Hepatocyte (in vitro differentiated cells): ENCODE results near the gene AK2. TPM values are rescaled to one million over a fixed set of nuclear protein-coding genes. Genes with fewer than 3 reads are reported as not detected.

Experiments used
- DNase-seq: peaks from one replicate; pipeline ENCODE4 v3.0.0-alpha.2; 2016; ENCODE audit warnings: low spot score
- H2AFZ ChIP-seq: fragments of 200-600 bp; sonication (generic); 2 replicates; pipeline ENCODE4 v1.6.0; 2016; ENCODE audit warnings: antibody characterized with exemption, mild to moderate bottlenecking
- H3K27ac ChIP-seq: fragments of 200-600 bp; sonication (generic); 2 replicates; pipeline ENCODE4 v1.5.1; 2016; ENCODE audit warnings: mild to moderate bottlenecking
- H3K27me3 ChIP-seq: fragments of 200-600 bp; sonication (generic); 2 replicates; pipeline ENCODE4 v1.6.1; 2016
- H3K36me3 ChIP-seq: fragments of 200-600 bp; sonication (generic); replicated peaks from 2 replicates; pipeline ENCODE4 v1.5.1; 2016; ENCODE audit warnings: low read depth; ENCODE audit not compliant: insufficient read depth
- H3K4me1 ChIP-seq: fragments of 200-600 bp; sonication (generic); 2 replicates; pipeline ENCODE4 v1.5.1; 2016; ENCODE audit warnings: mild to moderate bottlenecking, moderate library complexity; ENCODE audit not compliant: insufficient read depth
- H3K4me2 ChIP-seq: fragments of 200-600 bp; sonication (generic); 2 replicates; pipeline ENCODE4 v1.6.0; 2016
- H3K4me3 ChIP-seq: fragments of 200-600 bp; sonication (generic); 2 replicates; pipeline ENCODE4 v1.5.1; 2016; ENCODE audit warnings: mild to moderate bottlenecking
- H3K79me2 ChIP-seq: fragments of 200-600 bp; sonication (generic); 2 replicates; pipeline ENCODE4 v1.6.0; 2017; ENCODE audit warnings: mild to moderate bottlenecking
- H3K9me2 ChIP-seq: fragments of 200-600 bp; sonication (generic); replicated peaks from 2 replicates; pipeline ENCODE4 v1.6.0; 2017; ENCODE audit warnings: mild to moderate bottlenecking; ENCODE audit not compliant: insufficient read depth
- H3K9me3 ChIP-seq: fragments of 200-600 bp; sonication (generic); 2 replicates; pipeline ENCODE4 v1.5.1; 2016; ENCODE audit warnings: low read depth, mild to moderate bottlenecking
- H4K20me1 ChIP-seq: fragments of 200-600 bp; sonication (generic); 2 replicates; pipeline ENCODE4 v1.6.0; 2016; ENCODE audit warnings: mild to moderate bottlenecking; ENCODE audit not compliant: insufficient read depth, poor library complexity, severe bottlenecking
- EZH2 ChIP-seq: fragments of 200-600 bp; sonication (generic); IDR thresholded peaks from 2 replicates; pipeline ENCODE4 v1.6.1; 2016; ENCODE audit warnings: antibody characterized with exemption, mild to moderate bottlenecking, borderline replicate concordance
- EZH2phosphoT487 ChIP-seq: fragments of 200-600 bp; sonication (generic); IDR thresholded peaks from one replicate; pipeline ENCODE4 v1.6.1; 2018; ENCODE audit warnings: antibody characterized with exemption, mild to moderate bottlenecking, low read depth, moderate library complexity; ENCODE audit not compliant: unreplicated experiment, severe bottlenecking
- WGBS: methylation state at CpG from one replicate; pipeline ENCODE4 v1.1.6; 2016; ENCODE audit warnings: low lambda C conversion rate; ENCODE audit errors: missing lambda C conversion rate; 5-methylcytosine and 5-hydroxymethylcytosine counted together
- polyA plus RNA-seq: library from polyadenylated mRNA; unstranded; fragments of >200 nt; fragmentation: Nextera tagmentation; extraction: Ambion mirVana; gene quantifications from 2 replicates; pipeline ENCODE4 v1.2.1, GENCODE V29; 2016
- total RNA-seq: library from RNA; depleted of rRNA; stranded (reverse); fragments of >200 nt; gene quantifications from 2 replicates; pipeline ENCODE4 v1.2.3, GENCODE V29; 2014
- TF ChIP-seq, protein P1 (sequence below): fragments of 200-600 bp; sonication (generic); IDR thresholded peaks from 2 replicates; pipeline ENCODE4 v1.5.1; 2016; ENCODE audit warnings: antibody characterized with exemption, mild to moderate bottlenecking; ENCODE audit not compliant: poor library complexity

AK2 gene
- total and polyA plus RNA-seq, 2 experiments from 2014 or later, result 120 to 147 TPM

DNA sequence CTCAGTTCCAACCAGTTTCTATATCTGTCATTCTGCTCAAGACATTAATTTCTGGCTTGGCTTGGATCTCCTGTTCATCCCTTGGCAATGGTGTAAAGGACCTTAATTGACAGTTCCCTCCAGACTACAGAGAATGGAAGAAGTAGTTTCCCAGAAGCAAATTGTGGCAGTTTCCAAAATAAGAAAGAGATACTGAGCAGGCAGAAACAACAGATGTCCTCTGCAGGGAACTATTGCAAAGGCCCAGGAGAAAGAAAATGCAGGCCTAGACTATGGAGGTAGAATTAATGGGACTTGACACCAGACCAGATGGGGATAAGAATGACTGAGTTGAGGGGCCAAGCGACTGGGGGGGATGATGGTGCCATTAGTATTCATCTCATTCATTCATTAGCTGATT, 6.1 kb upstream of the AK2 start:
- no peak for DNase-seq
- Histone ChIP-seq H3K79me2 (no peaks in the 10 kb centered on the region), H3K9me3 (no peaks in the 10 kb centered on the region), H3K27me3 (no peaks in the 10 kb centered on the region), H3K4me3 (no peak overlapping the region), H4K20me1 (no peaks in the 10 kb centered on the region), H3K27ac (no peak overlapping the region), H2AFZ (no peak overlapping the region), H3K36me3 (no peaks in the 10 kb centered on the region), H3K4me1 (peaks cover 5% of the 10 kb centered on the region), H3K4me2 (no peak overlapping the region), H3K9me2 (no peaks in the 10 kb centered on the region)
- TF ChIP-seq EZH2, result no peak
- TF ChIP-seq, protein P1, sequence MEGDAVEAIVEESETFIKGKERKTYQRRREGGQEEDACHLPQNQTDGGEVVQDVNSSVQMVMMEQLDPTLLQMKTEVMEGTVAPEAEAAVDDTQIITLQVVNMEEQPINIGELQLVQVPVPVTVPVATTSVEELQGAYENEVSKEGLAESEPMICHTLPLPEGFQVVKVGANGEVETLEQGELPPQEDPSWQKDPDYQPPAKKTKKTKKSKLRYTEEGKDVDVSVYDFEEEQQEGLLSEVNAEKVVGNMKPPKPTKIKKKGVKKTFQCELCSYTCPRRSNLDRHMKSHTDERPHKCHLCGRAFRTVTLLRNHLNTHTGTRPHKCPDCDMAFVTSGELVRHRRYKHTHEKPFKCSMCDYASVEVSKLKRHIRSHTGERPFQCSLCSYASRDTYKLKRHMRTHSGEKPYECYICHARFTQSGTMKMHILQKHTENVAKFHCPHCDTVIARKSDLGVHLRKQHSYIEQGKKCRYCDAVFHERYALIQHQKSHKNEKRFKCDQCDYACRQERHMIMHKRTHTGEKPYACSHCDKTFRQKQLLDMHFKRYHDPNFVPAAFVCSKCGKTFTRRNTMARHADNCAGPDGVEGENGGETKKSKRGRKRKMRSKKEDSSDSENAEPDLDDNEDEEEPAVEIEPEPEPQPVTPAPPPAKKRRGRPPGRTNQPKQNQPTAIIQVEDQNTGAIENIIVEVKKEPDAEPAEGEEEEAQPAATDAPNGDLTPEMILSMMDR, result no peak
- TF ChIP-seq EZH2phosphoT487, result no peak
- 58% methylated on average over 1 of the region's 1 CpG for WGBS

DNA sequence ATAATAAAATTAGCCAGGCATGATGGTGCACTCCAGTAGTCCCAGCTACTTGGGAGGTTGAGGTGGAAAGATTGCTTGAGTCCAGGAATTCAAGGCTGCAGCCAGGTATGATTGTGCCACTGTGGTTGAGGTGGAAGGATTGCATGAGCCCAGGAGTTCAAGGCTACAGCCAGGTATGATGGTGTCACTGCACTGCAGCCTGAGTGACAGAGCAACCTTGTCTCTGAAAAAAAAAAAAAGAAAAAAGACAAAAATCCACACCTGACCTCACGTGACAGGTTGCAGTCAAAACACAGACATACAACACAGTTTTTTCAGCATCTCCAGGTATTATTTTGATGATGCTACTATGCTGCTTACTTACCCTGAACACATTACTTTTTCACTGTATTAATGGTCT, 4.3 kb upstream of the AK2 start:
- DNase-seq, result no peak
- TF ChIP-seq EZH2 (no peak), EZH2phosphoT487 (no peak)
- TF ChIP-seq, protein P1, result no peak

DNA sequence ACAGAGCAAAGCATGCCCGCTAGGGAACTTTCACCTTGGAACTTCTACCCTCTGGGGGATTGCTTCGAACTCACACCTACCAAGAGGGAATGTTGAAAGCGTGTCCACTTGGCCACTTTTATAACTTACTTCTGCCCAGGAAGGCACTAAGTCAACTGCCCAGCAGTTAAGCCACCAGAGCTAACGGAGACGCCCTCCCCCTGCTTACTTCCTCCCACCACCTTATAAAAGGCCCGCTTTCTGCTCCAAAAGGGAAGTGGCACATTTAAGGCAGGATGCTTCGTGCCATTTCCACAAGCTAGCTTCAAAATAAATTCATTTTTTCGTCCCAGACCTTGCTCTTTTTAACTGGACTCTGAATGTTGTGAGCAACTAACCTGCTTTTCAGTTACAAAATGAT, 3.2 kb upstream of the AK2 start:
- H2AFZ ChIP-seq, result no peak overlapping the region
- no peak for DNase-seq

More for the DNA sequence above, 4.3 kb upstream of the AK2 start:
- Histone ChIP-seq H3K4me2 (no peak overlapping the region), H3K27ac (no peak overlapping the region), H4K20me1 (no peaks in the 10 kb centered on the region), H3K4me3 (no peak overlapping the region), H3K27me3 (no peaks in the 10 kb centered on the region), H3K79me2 (peaks cover 5% of the 10 kb centered on the region), H2AFZ (no peak overlapping the region), H3K4me1 (peaks cover 5% of the 10 kb centered on the region), H3K9me3 (no peaks in the 10 kb centered on the region), H3K9me2 (no peaks in the 10 kb centered on the region), H3K36me3 (no peaks in the 10 kb centered on the region)
- WGBS, result 81% methylated on average over 1 of the region's 1 CpG

More for the DNA sequence above, 3.2 kb upstream of the AK2 start:
- no peak overlapping the region for H3K27ac ChIP-seq
- H3K36me3 ChIP-seq, result no peaks in the 10 kb centered on the region
- H3K9me3 ChIP-seq, result no peaks in the 10 kb centered on the region
- peaks cover 17% of the 10 kb centered on the region for H3K4me1 ChIP-seq
- TF ChIP-seq EZH2 (no peak), EZH2phosphoT487 (no peak)
- TF ChIP-seq, protein P1, result no peak
- H3K79me2 ChIP-seq, result peaks cover 17% of the 10 kb centered on the region
- H3K4me3 ChIP-seq, result no peak overlapping the region
- no peaks in the 10 kb centered on the region for H3K9me2 ChIP-seq
- no peak overlapping the region for H3K4me2 ChIP-seq
- H4K20me1 ChIP-seq, result peaks cover 1% of the 10 kb centered on the region
- 81% methylated on average over 8 of the region's 8 CpGs for WGBS
- H3K27me3 ChIP-seq, result no peaks in the 10 kb centered on the region
